SK-N-SH (cell line): ENCODE data around the gene BAZ1B.

ENCODE experiments used
- CTCF ChIP-seq: fragments of 200-600 bp; sonication (generic); IDR thresholded peaks from 2 replicates; pipeline ENCODE4 v1.6.1; 2017; ENCODE audit warnings: antibody characterized with exemption, mild to moderate bottlenecking, moderate library complexity
- ELF1 ChIP-seq: IDR thresholded peaks from 2 replicates; pipeline ENCODE4 v1.4.0; 2012
- FOXJ3 ChIP-seq: sonication (generic); formaldehyde crosslinking; IDR thresholded peaks from 2 replicates; pipeline ENCODE4 v1.5.1; 2020; ENCODE audit warnings: mild to moderate bottlenecking, missing genetic modification reagents
- GABPA ChIP-seq: IDR thresholded peaks from 2 replicates; pipeline ENCODE4 v1.4.0; 2012; ENCODE audit warnings: low read depth, mild to moderate bottlenecking
- NFIC ChIP-seq: IDR thresholded peaks from 2 replicates; pipeline ENCODE4 v1.4.0; 2012; ENCODE audit warnings: borderline replicate concordance
- RCOR1 ChIP-seq: fragments of 150-350 bp; IDR thresholded peaks from 2 replicates; pipeline ENCODE4 v1.6.1; 2017; ENCODE audit warnings: antibody characterized with exemption, low read length
- RFX5 ChIP-seq: IDR thresholded peaks from 2 replicates; pipeline ENCODE4 v1.6.1; 2012; ENCODE audit warnings: mild to moderate bottlenecking, improper control_type of control experiment, low read length
- YY1 ChIP-seq: IDR thresholded peaks from 2 replicates; pipeline ENCODE4 v1.4.0; 2012; ENCODE audit warnings: low read depth, mild to moderate bottlenecking

GRCh38 chr7:73530800-73531199 lies 8.7 kb upstream of the BAZ1B start:
- TF ChIP-seq RCOR1 (no peak), FOXJ3 (CRISPR knock-in tag) (no peak), GABPA (no peak), NFIC (no peak), ELF1 (no peak), CTCF (no peak), RFX5 (no peak), YY1 (no peak)
